NCI-H345 treated with DMSO at 0.1 percent for 48 hours (cell line): ENCODE measurements around the gene MANSC1.
A peak's percentile ranks its signal among the peaks of the same experiment; 100 is the strongest.
"Not testable (repeated sequence)": the region's sequence is repeated elsewhere in the genome, so short reads cannot be mapped to it uniquely, and the experiment has no call there.

Experiments used
- DNase-seq: peaks from one replicate; lab custom pipeline; 2025; ENCODE audit not compliant: unreplicated experiment; lab: John Stamatoyannopoulos, UW

MANSC1 gene

DNA sequence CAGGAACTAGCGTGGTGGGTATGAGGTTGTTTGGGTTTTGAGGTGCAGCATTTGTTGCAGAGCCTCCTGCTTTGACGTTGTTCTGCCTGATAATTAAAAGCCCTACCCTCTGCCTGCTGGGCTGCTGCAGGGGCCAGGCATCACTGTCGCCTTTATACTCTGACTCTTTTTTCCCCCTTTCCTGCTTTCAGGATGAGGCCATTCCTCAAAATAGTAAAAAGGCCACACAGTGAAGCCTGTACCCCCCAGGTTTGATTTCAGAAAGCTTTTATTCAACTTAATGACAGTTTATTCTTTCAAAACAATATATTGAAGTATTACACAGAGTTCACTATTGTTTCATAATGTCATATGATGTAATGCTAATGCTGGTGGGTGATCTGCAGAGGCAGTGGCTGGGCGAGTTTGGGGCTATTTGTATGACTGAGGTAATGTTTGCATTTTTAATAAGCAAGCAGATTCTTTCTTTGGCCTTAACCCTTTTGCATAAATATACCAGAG lies 15.9 kb upstream of the MANSC1 start:
- DNase-seq: no peak

GRCh38 chr12:12365446-12365802 lies 15.4 kb upstream of the MANSC1 start:
- no peak for DNase-seq

- DNase-seq: no peak
Observed at GRCh38 chr12:12364787-12365445, 14.9 kb upstream of the MANSC1 start.

- no peak for DNase-seq
Observed at GRCh38 chr12:12358528-12358927, 8.5 kb upstream of the MANSC1 start.

GRCh38 chr12:12357719-12358461 lies 7.8 kb upstream of the MANSC1 start:
- peak; percentile 12 for DNase-seq

DNA sequence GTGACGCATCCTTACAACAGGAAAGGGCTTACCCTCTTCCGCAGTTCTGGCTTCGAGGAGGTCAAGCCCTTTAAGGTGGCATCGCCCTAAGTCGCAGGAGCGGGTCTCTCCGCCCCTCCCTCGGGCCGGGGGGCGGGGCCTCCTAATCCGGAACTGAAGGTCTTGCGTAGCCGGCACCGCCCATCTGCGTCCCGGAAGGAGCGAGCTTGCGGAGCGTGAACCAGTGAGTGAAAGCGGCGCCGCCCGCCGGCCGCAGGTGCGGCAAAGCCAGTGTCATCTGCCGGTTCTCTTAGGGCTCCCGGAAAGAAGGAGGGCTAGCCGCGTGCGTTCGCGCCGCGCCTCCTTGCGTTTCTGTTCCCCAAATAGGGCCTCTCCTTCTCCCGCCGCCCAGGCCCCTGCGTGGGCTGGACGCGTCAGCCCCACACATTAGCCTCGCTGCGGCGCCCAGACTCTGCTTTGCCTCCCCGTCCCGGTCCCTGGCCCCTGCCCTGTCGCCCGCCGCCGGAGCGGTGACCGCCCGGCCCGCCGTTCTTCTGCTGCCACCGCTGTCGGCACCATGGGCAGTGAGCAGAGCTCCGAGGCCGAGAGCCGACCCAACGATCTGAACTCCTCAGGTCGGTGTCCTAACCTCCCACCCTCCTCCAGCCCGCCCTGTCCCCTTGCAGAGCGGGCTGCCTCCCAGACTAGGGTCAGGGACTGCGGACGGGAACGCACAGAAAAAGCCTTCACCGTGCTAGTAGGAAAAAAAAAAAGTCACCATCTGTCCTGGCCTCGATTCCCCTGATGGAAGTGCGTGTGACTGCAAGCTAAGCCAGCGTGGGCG lies 7.1 kb upstream of the MANSC1 start, which contains the start of gene BORCS5:
BORCS5 (plus strand) TSS at position 183 of the 823 bp plus-strand sequence; CDS start at position 557, 374 bp downstream.
- DNase-seq: peak; percentile 93

DNA sequence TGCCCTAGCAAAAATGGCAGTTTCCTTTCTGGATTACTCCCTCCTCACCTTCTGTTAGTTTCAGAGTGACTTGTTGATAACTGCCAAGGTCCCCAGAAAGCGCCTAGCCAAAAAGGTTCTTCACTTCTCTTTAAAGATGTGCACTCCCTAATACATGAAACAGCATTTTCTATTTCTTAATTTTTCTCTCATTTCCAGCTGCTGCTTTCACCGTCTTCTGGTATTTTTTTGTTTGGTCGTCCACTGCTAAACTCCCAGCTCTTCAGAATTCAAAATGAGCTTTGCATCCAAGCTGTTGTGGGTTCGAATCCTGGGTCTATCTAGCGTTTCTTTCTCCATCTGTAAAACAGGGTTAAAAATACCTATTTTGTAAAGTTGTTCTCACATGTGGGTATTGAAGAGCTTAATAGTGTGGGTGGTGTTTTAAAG lies 6.4 kb upstream of the MANSC1 start:
- DNase-seq: no peak

- no peak for DNase-seq
Observed at GRCh38 chr12:12353807-12354206, 3.8 kb upstream of the MANSC1 start.

GRCh38 chr12:12353276-12353675 lies 3.2 kb upstream of the MANSC1 start:
- no peak for DNase-seq

GRCh38 chr12:12351468-12352185 lies 1.6 kb upstream of the MANSC1 start:
- not testable (repeated sequence) for DNase-seq

- DNase-seq: peak; percentile 9
Observed at GRCh38 chr12:12350868-12351463, 924 bp upstream of the MANSC1 start.

GRCh38 chr12:12338527-12339168 lies 11.4 kb downstream of the MANSC1 start:
- no peak for DNase-seq

DNA sequence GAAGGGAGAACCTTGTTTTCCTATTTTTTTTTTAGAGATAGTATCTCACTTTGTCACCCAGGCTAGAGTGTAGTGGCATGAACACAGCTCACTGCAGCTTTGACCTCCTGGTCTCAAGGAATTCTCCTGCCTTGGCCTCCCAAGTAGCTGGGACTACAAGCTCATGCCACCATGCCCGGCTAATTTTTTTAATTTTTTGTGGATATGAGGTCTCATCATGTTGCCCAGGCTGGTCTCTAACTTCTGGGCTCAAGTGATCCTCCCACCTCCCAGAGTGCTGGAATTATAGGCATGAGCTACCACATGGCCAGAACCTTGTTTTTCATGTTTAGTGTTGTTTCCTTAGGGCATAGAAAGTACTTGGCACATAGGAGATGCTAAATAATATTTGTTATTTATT lies 13.5 kb downstream of the MANSC1 start:
- no peak for DNase-seq

- no peak for DNase-seq
Observed at GRCh38 chr12:12336049-12336411, 14.0 kb downstream of the MANSC1 start.

GRCh38 chr12:12334367-12335040 lies 15.5 kb downstream of the MANSC1 start:
- peak; percentile 31 for DNase-seq

GRCh38 chr12:12333407-12334366 lies 16.4 kb downstream of the MANSC1 start:
- peak; percentile 98 for DNase-seq

DNA sequence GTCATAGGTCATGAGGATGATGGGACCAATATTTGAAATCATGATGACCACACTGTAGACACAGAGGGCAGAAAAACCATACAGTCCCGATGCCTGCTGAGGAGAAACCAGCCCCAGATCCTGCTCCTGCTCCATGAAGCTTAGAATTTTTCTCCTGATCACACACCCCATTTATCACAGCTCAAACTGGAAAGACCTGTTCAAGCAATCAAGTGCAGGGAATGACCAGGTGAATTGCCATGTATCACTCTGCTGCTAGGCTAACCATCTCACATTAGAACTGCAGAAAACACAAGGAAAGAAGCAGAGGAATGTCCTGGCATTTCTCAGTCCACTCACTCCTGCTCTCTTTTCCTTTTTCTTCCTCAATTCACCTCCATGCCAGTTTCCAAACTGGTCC lies 18.1 kb downstream of the MANSC1 start:
- peak; percentile 10 for DNase-seq

DNA sequence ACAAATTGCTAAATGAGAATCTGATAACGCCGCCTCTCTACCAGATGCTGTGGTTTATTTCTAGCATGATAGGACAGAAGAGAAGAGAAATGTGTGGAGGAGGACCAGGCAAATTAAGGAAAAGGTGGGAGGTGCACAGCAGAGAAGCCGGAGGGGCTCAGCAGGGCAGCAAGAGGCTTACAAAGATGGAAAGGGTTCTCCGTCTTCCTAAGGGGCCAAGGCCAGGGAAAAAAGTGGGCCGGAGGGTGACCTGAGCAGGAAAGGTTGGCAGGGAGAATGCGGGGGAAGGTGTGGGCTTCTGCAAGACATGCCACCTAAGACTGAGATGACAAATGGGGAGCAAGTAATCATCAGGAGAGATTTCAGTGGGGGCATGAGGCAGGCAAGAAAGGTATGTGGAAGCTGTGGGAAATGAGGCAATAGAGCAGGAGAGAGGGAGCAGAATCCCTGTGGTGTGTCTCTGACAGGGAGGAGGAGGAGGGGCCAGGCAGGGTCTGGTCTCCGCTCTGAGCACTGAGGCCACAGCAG lies 18.7 kb downstream of the MANSC1 start:
- DNase-seq: no peak
